22Rv1 (cell line): Measurements from ENCODE around the gene RNF5.

Experiments
- ZFX ChIP-seq: fragments of 450-650 bp; IDR thresholded peaks from 2 replicates; pipeline ENCODE4 v1.6.1; 2017; ENCODE audit warnings: antibody characterized with exemption, borderline replicate concordance
- TF ChIP-seq, protein P1 (sequence below): fragments of 450-650 bp; IDR thresholded peaks from 2 replicates; pipeline ENCODE4 v1.5.1; 2017; ENCODE audit warnings: mild to moderate bottlenecking

DNA sequence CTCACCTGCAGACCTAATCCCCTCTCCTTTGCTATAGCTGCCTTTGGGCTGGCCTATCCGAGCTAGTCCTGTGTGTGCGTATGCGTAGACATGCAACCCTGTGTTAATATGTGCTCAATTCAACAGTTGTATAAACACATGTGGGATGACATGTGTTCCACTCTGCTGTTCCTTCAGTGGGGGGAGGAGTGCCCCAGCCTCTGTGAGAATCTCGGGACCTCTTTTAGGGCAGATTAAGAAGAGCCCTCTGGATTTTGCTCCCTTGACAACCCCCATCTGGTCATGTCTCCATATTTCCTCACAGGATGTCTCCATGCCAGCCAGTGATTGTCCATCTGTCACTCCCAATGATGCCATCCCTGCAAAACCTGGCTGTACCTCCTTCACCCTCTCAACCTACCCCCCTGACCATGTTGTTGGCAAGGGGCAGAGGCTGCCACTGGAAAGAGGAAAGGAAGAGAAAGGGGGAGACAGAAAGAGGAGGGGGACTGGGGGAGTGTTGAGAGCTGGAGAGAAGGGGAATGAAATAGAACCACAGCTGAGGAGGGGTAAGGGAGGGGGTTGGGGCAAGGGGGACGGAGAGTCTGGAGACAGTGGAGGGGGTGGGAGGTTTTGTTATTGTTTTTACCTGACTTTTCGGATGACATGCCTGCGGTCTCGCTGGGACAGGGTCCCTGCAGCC is 26.9 kb upstream of the RNF5 start:
- TF ChIP-seq, protein P1, sequence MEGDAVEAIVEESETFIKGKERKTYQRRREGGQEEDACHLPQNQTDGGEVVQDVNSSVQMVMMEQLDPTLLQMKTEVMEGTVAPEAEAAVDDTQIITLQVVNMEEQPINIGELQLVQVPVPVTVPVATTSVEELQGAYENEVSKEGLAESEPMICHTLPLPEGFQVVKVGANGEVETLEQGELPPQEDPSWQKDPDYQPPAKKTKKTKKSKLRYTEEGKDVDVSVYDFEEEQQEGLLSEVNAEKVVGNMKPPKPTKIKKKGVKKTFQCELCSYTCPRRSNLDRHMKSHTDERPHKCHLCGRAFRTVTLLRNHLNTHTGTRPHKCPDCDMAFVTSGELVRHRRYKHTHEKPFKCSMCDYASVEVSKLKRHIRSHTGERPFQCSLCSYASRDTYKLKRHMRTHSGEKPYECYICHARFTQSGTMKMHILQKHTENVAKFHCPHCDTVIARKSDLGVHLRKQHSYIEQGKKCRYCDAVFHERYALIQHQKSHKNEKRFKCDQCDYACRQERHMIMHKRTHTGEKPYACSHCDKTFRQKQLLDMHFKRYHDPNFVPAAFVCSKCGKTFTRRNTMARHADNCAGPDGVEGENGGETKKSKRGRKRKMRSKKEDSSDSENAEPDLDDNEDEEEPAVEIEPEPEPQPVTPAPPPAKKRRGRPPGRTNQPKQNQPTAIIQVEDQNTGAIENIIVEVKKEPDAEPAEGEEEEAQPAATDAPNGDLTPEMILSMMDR = no peak
- TF ChIP-seq ZFX = no peak
